Muscle layer of colon (tissue), 2 donors: ENCODE measurements around the gene AIM2.
"Not testable (repeated sequence)": the region's sequence is repeated elsewhere in the genome, so short reads cannot be mapped to it uniquely, and the experiment has no call there.

Experiments used
- H3K27ac ChIP-seq: one replicate; pipeline ENCODE4 v1.7.0; 2013; ENCODE audit warnings: low read depth, mild to moderate bottlenecking, low read length, moderate library complexity
- H3K27me3 ChIP-seq, 2 donors: one replicate each; pipeline ENCODE4 v1.7.0; 2013; ENCODE audit warnings: low read length in 2 of 2, mild to moderate bottlenecking in 2 of 2; ENCODE audit not compliant: insufficient read depth in 2 of 2, control insufficient read depth in 1 of 2
- H3K36me3 ChIP-seq: one replicate; pipeline ENCODE4 v1.7.0; 2013; ENCODE audit warnings: mild to moderate bottlenecking, low read length; ENCODE audit not compliant: insufficient read depth
- H3K4me1 ChIP-seq: one replicate; pipeline ENCODE4 v1.7.0; 2013; ENCODE audit warnings: mild to moderate bottlenecking, low read length; ENCODE audit not compliant: insufficient read depth
- H3K4me3 ChIP-seq, 2 donors: one replicate each; pipeline ENCODE4 v1.7.0; 2013; ENCODE audit warnings: low read length in 2 of 2, low read depth in 1 of 2, mild to moderate bottlenecking in 1 of 2, moderate library complexity in 1 of 2
- H3K9ac ChIP-seq: one replicate; pipeline ENCODE4 v1.7.0; 2013; ENCODE audit warnings: low read length
- H3K9me3 ChIP-seq: one replicate; pipeline ENCODE4 v1.7.0; 2013; ENCODE audit warnings: mild to moderate bottlenecking, low read length
- donor health status: abdominal sarcoma.
- donor health status: Adenocarcinoma of cecum.

The AIM2 gene

GRCh38 chr1:159071970-159072582 is 4.5 kb downstream of the AIM2 start:
- no peak overlapping the region for H3K27ac ChIP-seq
- no peak overlapping the region for H3K4me3 ChIP-seq
- H3K27me3 ChIP-seq, result no peaks in the 10 kb centered on the region
- H3K9me3 ChIP-seq, result no peaks in the 10 kb centered on the region
- no peaks in the 10 kb centered on the region for H3K36me3 ChIP-seq
- no peaks in the 10 kb centered on the region for H3K4me1 ChIP-seq
- no peak overlapping the region for H3K9ac ChIP-seq

GRCh38 chr1:159068886-159069285 is 7.7 kb downstream of the AIM2 start:
- no peaks in the 10 kb centered on the region for H3K9me3 ChIP-seq
- H3K27ac ChIP-seq, result no peak overlapping the region
- no peak overlapping the region for H3K4me3 ChIP-seq
- no peak overlapping the region for H3K9ac ChIP-seq
- no peaks in the 10 kb centered on the region for H3K4me1 ChIP-seq
- H3K36me3 ChIP-seq, result no peaks in the 10 kb centered on the region
- H3K27me3 ChIP-seq, result no peaks in the 10 kb centered on the region

GRCh38 chr1:159067699-159068621 is 8.6 kb downstream of the AIM2 start:
- Histone ChIP-seq H3K27me3 (no peaks in the 10 kb centered on the region), H3K27ac (no peak overlapping the region), H3K9me3 (no peaks in the 10 kb centered on the region), H3K4me3 (no peak overlapping the region), H3K4me1 (no peaks in the 10 kb centered on the region), H3K36me3 (no peaks in the 10 kb centered on the region), H3K9ac (no peak overlapping the region)

GRCh38 chr1:159066108-159066507 is 10.5 kb downstream of the AIM2 start:
- H3K9ac ChIP-seq, result no peak overlapping the region
- H3K4me3 ChIP-seq, result no peak overlapping the region
- H3K36me3 ChIP-seq, result no peaks in the 10 kb centered on the region
- no peaks in the 10 kb centered on the region for H3K27me3 ChIP-seq
- no peaks in the 10 kb centered on the region for H3K4me1 ChIP-seq
- no peaks in the 10 kb centered on the region for H3K9me3 ChIP-seq
- no peak overlapping the region for H3K27ac ChIP-seq

GRCh38 chr1:159065106-159065505 is 11.5 kb downstream of the AIM2 start:
- no peak overlapping the region for H3K4me3 ChIP-seq
- H3K27ac ChIP-seq, result no peak overlapping the region
- no peak overlapping the region for H3K9ac ChIP-seq
- no peaks in the 10 kb centered on the region for H3K27me3 ChIP-seq
- no peaks in the 10 kb centered on the region for H3K36me3 ChIP-seq
- H3K4me1 ChIP-seq, result no peaks in the 10 kb centered on the region
- H3K9me3 ChIP-seq, result no peaks in the 10 kb centered on the region

GRCh38 chr1:159058751-159059150 is 17.8 kb downstream of the AIM2 start:
- H3K36me3 ChIP-seq, result peaks cover 14% of the 10 kb centered on the region
- H3K4me1 ChIP-seq, result no peaks in the 10 kb centered on the region
- H3K9me3 ChIP-seq, result no peaks in the 10 kb centered on the region
- no peak overlapping the region for H3K27ac ChIP-seq
- no peaks in the 10 kb centered on the region for H3K27me3 ChIP-seq
- no peak overlapping the region for H3K4me3 ChIP-seq
- H3K9ac ChIP-seq, result no peak overlapping the region

- H3K36me3 ChIP-seq, result peaks cover 21% of the 10 kb centered on the region
- H3K27me3 ChIP-seq, result no peaks in the 10 kb centered on the region
- no peak overlapping the region for H3K9ac ChIP-seq
- H3K27ac ChIP-seq, result no peak overlapping the region
- no peaks in the 10 kb centered on the region for H3K9me3 ChIP-seq
- no peak overlapping the region for H3K4me3 ChIP-seq
- H3K4me1 ChIP-seq, result no peaks in the 10 kb centered on the region
Observed at GRCh38 chr1:159056069-159056698, 20.4 kb downstream of the AIM2 start.

- H3K27me3 ChIP-seq, result no peaks in the 10 kb centered on the region
- no peak overlapping the region for H3K9ac ChIP-seq
- peaks cover 24% of the 10 kb centered on the region for H3K36me3 ChIP-seq
- no peak overlapping the region for H3K4me3 ChIP-seq
- no peak overlapping the region for H3K27ac ChIP-seq
- H3K4me1 ChIP-seq, result no peaks in the 10 kb centered on the region
- no peaks in the 10 kb centered on the region for H3K9me3 ChIP-seq
Observed at GRCh38 chr1:159055181-159055641, 21.4 kb downstream of the AIM2 start.

GRCh38 chr1:159054427-159054826 is 22.1 kb downstream of the AIM2 start:
- Histone ChIP-seq H3K4me1 (no peaks in the 10 kb centered on the region), H3K9ac (no peak overlapping the region), H3K27me3 (no peaks in the 10 kb centered on the region), H3K4me3 (no peak overlapping the region), H3K36me3 (peaks cover 24% of the 10 kb centered on the region), H3K27ac (no peak overlapping the region), H3K9me3 (no peaks in the 10 kb centered on the region)

GRCh38 chr1:159051436-159051835 is 25.1 kb downstream of the AIM2 start:
- H3K27ac ChIP-seq, result no peak overlapping the region
- no peaks in the 10 kb centered on the region for H3K4me1 ChIP-seq
- no peaks in the 10 kb centered on the region for H3K27me3 ChIP-seq
- H3K9ac ChIP-seq, result no peak overlapping the region
- H3K9me3 ChIP-seq, result no peaks in the 10 kb centered on the region
- H3K4me3 ChIP-seq, result no peak overlapping the region
- peaks cover 24% of the 10 kb centered on the region for H3K36me3 ChIP-seq

GRCh38 chr1:159046486-159046885 is 30.1 kb downstream of the AIM2 start:
- not testable (repeated sequence) for H3K4me1 ChIP-seq, H3K9me3 ChIP-seq, H3K4me3 ChIP-seq, H3K9ac ChIP-seq, H3K27me3 ChIP-seq, H3K27ac ChIP-seq, H3K36me3 ChIP-seq
